Mesothelial cell of epicardium (in vitro differentiated cells): ENCODE measurements around the gene FAIM2. TPM values are rescaled to one million over a fixed set of nuclear protein-coding genes. Genes with fewer than 3 reads are reported as not detected.
"Not testable (repeated sequence)": the region's sequence is repeated elsewhere in the genome, so short reads cannot be mapped to it uniquely, and the experiment has no call there.

Experiments
- DNase-seq, 2 experiments: peaks; one replicate each; pipeline ENCODE4 v3.0.0; 2021; ENCODE audit warnings: low spot score in 2 of 2; ENCODE audit not compliant: unreplicated experiment in 2 of 2
- H3K27ac Mint-ChIP-seq: 2 replicates; pipeline ENCODE4 v1.8.0; 2021; ENCODE audit warnings: mixed read lengths
- H3K27me3 Mint-ChIP-seq: 2 replicates; pipeline ENCODE4 v1.8.0; 2021; ENCODE audit warnings: low read depth, mixed read lengths
- H3K36me3 Mint-ChIP-seq: 2 replicates; pipeline ENCODE4 v1.8.0; 2021; ENCODE audit warnings: mixed read lengths
- H3K4me1 Mint-ChIP-seq: 2 replicates; pipeline ENCODE4 v1.8.0; 2021; ENCODE audit warnings: mixed read lengths
- H3K4me3 Mint-ChIP-seq: 2 replicates; pipeline ENCODE4 v1.8.0; 2021; ENCODE audit warnings: mild to moderate bottlenecking, moderate library complexity, mixed read lengths
- H3K9me3 Mint-ChIP-seq: 2 replicates; pipeline ENCODE4 v1.8.0; 2021; ENCODE audit warnings: mixed read lengths
- CTCF ChIP-seq: fragments of 200-600 bp; sonication (generic); IDR thresholded peaks from one replicate; pipeline ENCODE4 v1.5.0; 2021; ENCODE audit warnings: antibody characterized with exemption; ENCODE audit not compliant: unreplicated experiment
- total RNA-seq: library from RNA; stranded (reverse); gene quantifications from 3 replicates; pipeline ENCODE4 v1.2.1, GENCODE V29; 2021

The FAIM2 gene
- total RNA-seq, 1 donor from 2014 or later, result 0.13 TPM

- Mint-ChIP-seq H3K27me3 (peaks cover 25% of the 10 kb centered on the region), H3K4me3 (no peak overlapping the region), H3K9me3 (no peaks in the 10 kb centered on the region), H3K27ac (no peak overlapping the region), H3K36me3 (no peaks in the 10 kb centered on the region), H3K4me1 (peaks cover 35% of the 10 kb centered on the region)
- no peak for TF ChIP-seq CTCF
- no peak for DNase-seq
These were observed 37.9 kb downstream of the FAIM2 start for GRCh38 chr12:49865782-49866135.

GRCh38 chr12:49865109-49865781 is 38.5 kb downstream of the FAIM2 start:
- DNase-seq, result no peak
- Mint-ChIP-seq H3K9me3 (no peaks in the 10 kb centered on the region), H3K4me1 (peaks cover 33% of the 10 kb centered on the region)

GRCh38 chr12:49864798-49865090 is 39.0 kb downstream of the FAIM2 start:
- H3K4me1 Mint-ChIP-seq, result peaks cover 28% of the 10 kb centered on the region
- no peak for DNase-seq
- no peak overlapping the region for H3K4me3 Mint-ChIP-seq
- no peak for TF ChIP-seq CTCF
- H3K9me3 Mint-ChIP-seq, result peaks cover 3% of the 10 kb centered on the region
- peaks cover 25% of the 10 kb centered on the region for H3K27me3 Mint-ChIP-seq
- H3K36me3 Mint-ChIP-seq, result no peaks in the 10 kb centered on the region
- no peak overlapping the region for H3K27ac Mint-ChIP-seq

More at GRCh38 chr12:49865109-49865781, 38.5 kb downstream of the FAIM2 start:
- H3K4me3 Mint-ChIP-seq, result no peak overlapping the region
- no peak for TF ChIP-seq CTCF
- H3K27ac Mint-ChIP-seq, result no peak overlapping the region
- peaks cover 25% of the 10 kb centered on the region for H3K27me3 Mint-ChIP-seq
- no peaks in the 10 kb centered on the region for H3K36me3 Mint-ChIP-seq

- TF ChIP-seq CTCF, result no peak
- Mint-ChIP-seq H3K9me3 (peaks cover 5% of the 10 kb centered on the region), H3K27me3 (peaks cover 25% of the 10 kb centered on the region), H3K27ac (no peak overlapping the region), H3K36me3 (no peaks in the 10 kb centered on the region), H3K4me3 (no peak overlapping the region), H3K4me1 (peaks cover 22% of the 10 kb centered on the region)
- DNase-seq, result no peak
These were observed 39.5 kb downstream of the FAIM2 start for GRCh38 chr12:49863946-49864797.

GRCh38 chr12:49860921-49861320 is 42.8 kb downstream of the FAIM2 start:
- peaks cover 49% of the 10 kb centered on the region for H3K27me3 Mint-ChIP-seq
- not testable (repeated sequence) for H3K4me3 Mint-ChIP-seq, H3K4me1 Mint-ChIP-seq, H3K27ac Mint-ChIP-seq, H3K9me3 Mint-ChIP-seq, H3K36me3 Mint-ChIP-seq, DNase-seq

- not testable (repeated sequence) for H3K27ac Mint-ChIP-seq, DNase-seq, H3K36me3 Mint-ChIP-seq, H3K4me1 Mint-ChIP-seq, H3K9me3 Mint-ChIP-seq, H3K4me3 Mint-ChIP-seq
- peaks cover 63% of the 10 kb centered on the region for H3K27me3 Mint-ChIP-seq
These were observed 47.8 kb downstream of the FAIM2 start for GRCh38 chr12:49855890-49856289.
